Activated CD8-positive, alpha-beta memory T cell treated with anti-CD3 and anti-CD28 coated beads, Interleukin-2, amount 50 U/mL, for 1 hour (primary cell): Measurements from ENCODE around the gene CCDC122.

Source experiments
- DNase-seq: peaks from one replicate; pipeline ENCODE4 v3.0.0-alpha.2; 2020; ENCODE audit errors: extremely low read depth

Gene CCDC122

GRCh38 chr13:43804461-43805070 is 75.0 kb downstream of the CCDC122 start:
- no peak for DNase-seq

DNA sequence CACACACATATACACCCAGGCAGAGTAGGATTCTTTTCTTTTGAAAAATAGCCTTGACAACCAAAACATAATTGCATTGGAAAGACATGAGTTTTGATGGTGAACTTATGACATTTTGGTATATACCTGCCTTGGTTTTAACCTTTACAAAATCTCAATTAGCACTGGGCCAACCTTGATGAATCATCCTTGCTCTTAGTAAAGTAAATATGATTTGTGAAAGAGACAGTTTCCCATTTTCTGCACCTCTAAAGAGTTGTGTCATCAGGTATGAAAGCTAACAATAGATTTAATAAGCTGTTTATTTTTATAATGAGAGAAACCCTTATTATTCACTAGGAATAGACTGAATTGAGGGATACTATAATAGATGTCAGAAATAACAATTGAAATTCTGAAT is 77.0 kb downstream of the CCDC122 start:
- DNase-seq: no peak

- no peak for DNase-seq
Measured at GRCh38 chr13:43800828-43801227, 78.7 kb downstream of the CCDC122 start.

DNA sequence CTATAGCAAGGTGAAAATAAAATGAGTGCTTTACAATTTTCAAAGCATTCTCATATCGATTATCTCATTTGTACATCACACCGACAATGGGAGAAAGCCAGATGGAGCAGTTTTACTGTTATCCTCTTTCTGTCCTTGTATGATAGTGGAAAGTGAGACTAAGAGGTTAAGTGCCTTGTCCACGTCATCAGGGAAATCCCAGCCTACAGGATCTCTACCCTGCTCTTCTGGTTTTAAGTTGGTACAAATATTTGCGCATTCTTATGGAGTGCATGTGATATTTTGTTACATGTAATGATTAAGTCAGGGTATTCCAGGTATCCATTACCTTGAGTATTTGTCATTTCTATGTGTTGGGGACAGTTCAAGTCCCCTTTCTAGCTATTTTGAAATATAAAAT is 80.3 kb downstream of the CCDC122 start:
- DNase-seq: no peak

DNA sequence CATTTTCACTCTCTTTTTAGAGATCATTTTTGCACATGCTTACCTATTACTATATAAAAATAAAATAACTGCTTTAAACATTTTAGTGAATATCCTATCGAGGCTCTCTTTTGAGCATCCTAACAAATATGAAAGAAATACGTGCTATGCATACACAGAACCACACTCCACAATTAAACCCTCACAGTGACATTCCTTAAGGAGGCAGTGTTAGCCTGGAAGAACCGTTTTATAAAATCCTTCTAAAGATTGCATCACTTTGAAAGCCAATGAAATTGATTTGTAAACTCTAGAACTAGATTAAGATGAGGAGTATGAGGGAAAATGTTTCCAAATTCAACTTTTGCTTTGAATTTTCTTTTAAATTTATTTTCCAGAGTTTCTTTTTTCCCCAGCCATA is 81.7 kb downstream of the CCDC122 start:
- no peak for DNase-seq

DNA sequence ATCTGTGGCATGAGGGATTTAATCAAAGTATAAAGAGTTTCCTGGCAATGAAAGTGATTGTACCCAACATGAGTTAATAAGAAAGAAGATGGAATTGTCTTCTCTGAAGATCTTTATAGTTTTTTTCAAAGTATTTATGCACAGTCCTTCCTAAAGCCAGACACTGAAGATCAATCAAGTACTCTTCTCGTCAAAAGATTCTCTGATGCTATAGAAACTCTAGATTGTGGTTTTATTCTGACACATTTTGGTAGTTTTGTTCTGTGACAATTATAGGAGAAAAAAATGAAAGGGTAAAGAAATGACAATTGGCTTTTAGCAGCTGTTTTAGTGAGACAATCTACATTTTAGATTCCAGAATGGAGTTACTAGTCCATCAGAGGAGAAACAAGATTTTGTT is 82.4 kb downstream of the CCDC122 start:
- DNase-seq: no peak

DNA sequence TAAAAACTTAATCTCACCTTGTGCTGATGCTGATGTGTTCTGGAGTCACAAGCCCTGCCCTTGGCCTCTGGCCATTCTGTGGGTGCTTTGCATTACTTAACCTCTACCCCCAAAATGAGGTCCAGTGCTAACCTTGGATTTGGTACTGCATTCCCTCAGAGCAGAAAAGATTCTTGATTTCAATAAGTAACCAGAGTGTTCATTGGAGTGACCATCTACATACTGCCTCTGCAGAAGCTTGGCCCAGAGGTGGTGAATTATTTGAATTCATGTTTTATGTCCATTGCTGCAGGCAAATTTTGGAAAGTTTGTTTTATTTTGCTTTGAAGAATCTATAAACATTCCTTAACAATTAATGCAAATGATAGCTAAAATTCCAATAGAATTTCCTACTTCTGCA is 85.1 kb downstream of the CCDC122 start:
- DNase-seq: no peak

DNA sequence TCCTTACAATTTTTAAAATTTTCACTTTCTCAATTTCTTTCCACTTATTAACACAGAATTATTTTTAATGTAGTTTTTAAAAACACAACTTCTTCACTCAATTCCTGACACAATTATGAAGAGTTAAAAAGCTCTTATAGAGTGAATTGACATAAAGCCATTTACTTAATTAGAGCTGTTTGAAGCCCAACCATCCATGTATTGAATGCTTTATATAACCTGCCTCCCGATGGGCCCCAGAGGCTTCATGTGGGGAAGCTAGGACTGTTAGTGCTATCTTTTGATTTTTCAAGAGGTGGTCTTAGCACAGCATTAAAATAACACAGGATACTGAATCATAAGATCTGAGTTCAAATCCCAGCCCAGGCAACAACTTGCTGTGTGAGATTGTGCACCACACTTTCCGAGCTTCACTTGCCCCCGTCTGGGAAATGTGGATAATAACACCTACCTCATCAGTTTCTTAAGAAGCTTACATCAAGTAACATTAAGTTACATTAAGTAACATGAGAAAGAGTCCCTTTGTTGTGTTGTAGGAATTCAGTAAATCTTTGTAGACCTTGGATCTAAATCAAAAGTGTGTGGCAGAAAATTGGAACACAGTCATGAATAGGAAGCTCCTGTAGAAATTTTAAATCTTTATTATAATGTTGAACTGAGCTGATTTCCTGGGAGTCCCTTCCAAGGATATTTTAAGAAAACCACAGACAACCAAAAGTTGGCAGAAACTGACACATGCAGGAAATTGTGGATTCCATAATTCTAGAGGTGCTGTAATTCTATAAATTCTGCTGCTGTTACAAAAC is 87.3 kb downstream of the CCDC122 start:
- no peak for DNase-seq

- DNase-seq: no peak
Measured at GRCh38 chr13:43787997-43788396, 91.5 kb downstream of the CCDC122 start.

DNA sequence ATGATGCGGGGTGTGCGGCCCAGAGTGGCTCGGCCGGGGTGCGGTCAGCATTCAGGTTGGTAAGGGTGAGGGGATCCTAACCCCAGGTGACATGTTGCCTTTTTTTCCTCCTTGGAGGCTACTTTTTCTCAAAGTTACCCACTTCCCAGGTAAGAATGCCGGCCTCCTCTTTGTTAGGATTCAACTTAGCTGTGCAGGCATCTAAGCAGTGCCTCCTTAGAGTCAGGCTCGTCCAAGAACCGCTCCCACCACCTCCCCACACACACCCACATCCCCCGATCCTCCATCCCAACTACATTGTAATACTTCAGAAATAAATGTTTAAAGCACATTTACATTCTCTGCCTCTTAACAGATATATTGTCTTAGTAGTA is 92.0 kb downstream of the CCDC122 start:
- no peak for DNase-seq

DNA sequence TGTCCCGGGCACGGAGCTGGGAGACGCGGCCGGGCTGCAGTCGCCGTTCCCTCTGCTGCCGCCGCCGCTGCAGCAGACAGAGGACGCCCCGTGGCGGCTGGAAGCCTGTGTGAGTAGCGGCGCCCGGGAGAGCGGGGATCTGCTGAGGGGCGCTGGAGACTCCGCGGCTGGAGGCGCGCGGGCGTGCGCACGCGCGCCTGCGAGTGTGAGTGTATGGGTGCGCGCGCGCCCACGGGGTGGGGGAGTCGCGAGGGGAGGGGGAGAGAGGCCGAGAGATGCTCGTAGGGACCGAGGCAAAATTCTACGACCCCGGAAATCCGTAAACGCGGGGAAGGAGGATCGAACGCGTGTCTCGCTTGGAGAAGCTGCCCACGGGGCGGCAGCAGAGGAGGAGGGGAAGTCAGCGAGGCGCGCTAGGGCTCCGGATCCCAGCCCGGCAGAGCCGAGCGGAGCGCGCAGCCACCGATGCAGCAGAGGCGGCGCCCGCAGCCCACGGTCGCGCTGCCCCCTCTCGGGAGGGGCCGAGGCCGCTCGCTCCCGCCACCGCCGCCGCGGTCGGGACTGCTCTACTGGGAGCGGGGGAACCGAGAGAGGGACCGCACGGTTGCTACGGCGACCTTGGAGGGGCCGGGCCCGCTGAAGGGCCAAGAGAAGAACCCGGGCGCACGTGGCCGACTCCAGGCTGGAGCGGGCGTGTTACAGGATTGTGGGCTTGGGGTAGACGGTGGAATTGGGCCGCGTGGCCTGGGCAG is 92.6 kb downstream of the CCDC122 start, which contains the start of gene ENOX1:
Gene ENOX1 (minus strand): TSS at position 207 of the 752 bp plus-strand sequence.
- no peak for DNase-seq

DNA sequence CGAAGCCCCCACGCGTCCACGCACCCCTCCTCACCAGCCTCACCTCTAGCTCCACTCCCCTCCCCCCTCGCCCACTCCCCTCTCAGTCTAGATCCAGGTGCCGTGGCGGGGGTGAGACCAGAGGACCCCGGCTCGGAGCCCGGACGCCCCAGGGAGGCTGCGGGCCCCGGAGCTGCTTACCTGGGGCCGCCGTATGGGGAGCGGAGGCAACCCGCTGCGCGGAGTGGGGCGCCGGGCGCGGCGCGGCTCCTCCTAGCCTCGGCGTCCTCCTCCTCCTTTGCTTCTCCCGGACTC is 93.1 kb downstream of the CCDC122 start:
- no peak for DNase-seq
